22Rv1 (cell line): ENCODE data around the gene CMSS1.

Experiments used
- ZFX ChIP-seq: fragments of 450-650 bp; IDR thresholded peaks from 2 replicates; pipeline ENCODE4 v1.6.1; 2017; ENCODE audit warnings: antibody characterized with exemption, borderline replicate concordance
- TF ChIP-seq, protein P1 (sequence below): fragments of 450-650 bp; IDR thresholded peaks from 2 replicates; pipeline ENCODE4 v1.5.1; 2017; ENCODE audit warnings: mild to moderate bottlenecking

DNA sequence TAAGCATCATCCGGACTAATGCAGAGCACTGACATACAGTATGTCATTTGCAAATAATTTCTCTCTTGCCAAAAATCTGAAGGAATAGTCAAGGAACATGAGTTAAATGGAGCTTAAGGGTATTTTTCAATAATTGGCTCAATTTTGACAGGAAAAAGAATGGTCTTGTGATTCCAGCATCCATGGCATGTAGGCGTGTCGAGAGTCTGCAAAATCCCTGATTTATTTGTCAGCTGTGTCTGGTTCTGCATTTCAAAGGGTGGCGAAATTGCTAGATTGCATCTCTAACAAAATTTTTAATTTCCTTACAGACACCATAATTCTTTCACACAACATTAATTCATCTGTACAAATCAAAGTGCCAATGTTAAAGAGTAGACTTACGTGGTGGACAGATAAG lies 377.7 kb downstream of the CMSS1 start:
- TF ChIP-seq, protein P1, sequence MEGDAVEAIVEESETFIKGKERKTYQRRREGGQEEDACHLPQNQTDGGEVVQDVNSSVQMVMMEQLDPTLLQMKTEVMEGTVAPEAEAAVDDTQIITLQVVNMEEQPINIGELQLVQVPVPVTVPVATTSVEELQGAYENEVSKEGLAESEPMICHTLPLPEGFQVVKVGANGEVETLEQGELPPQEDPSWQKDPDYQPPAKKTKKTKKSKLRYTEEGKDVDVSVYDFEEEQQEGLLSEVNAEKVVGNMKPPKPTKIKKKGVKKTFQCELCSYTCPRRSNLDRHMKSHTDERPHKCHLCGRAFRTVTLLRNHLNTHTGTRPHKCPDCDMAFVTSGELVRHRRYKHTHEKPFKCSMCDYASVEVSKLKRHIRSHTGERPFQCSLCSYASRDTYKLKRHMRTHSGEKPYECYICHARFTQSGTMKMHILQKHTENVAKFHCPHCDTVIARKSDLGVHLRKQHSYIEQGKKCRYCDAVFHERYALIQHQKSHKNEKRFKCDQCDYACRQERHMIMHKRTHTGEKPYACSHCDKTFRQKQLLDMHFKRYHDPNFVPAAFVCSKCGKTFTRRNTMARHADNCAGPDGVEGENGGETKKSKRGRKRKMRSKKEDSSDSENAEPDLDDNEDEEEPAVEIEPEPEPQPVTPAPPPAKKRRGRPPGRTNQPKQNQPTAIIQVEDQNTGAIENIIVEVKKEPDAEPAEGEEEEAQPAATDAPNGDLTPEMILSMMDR, result no peak
- no peak for TF ChIP-seq ZFX
